Tibial nerve (tissue), 4 donors: ENCODE data around the gene SPPL2C. TPM values are rescaled to one million over a fixed set of nuclear protein-coding genes. Genes with fewer than 3 reads are reported as not detected.

Experiments
- DNase-seq, 2 donors: peaks; one replicate each; pipeline ENCODE4 v3.0.0-alpha.2; 2019; ENCODE audit warnings: low spot score in 2 of 2
- H3K27ac ChIP-seq, 4 donors: fragments of 200-600 bp; sonication (generic) in 3 of 4; one replicate each; pipeline ENCODE4 v1.5.1; 2017 to 2019; ENCODE audit warnings: mild to moderate bottlenecking in 1 of 4
- H3K27me3 ChIP-seq, 2 donors: fragments of 200-600 bp; sonication (generic) in 1 of 2; one replicate each; pipeline versions ENCODE4 v1.5.1 to v1.6.0; 2017 to 2019
- H3K36me3 ChIP-seq, 3 donors: fragments of 200-600 bp; sonication (generic); one replicate each; pipeline ENCODE4 v1.5.1; 2018 to 2019
- H3K4me1 ChIP-seq, 4 donors: fragments of 200-600 bp; sonication (generic) in 3 of 4; one replicate each; pipeline ENCODE4 v1.5.1; 2017 to 2019
- H3K4me3 ChIP-seq, 4 donors: fragments of 200-600 bp; sonication (generic) in 3 of 4; one replicate each; pipeline ENCODE4 v1.5.1; 2017 to 2019; ENCODE audit warnings: mild to moderate bottlenecking in 1 of 4, moderate library complexity in 1 of 4
- H3K9me3 ChIP-seq, 4 donors: fragments of 200-600 bp; sonication (generic) in 3 of 4; one replicate each; pipeline ENCODE4 v1.5.1; 2017 to 2019
- EP300 ChIP-seq, 2 donors: sonication (generic); formaldehyde crosslinking; IDR thresholded peaks; one replicate each; pipeline ENCODE4 v1.6.1; 2017; ENCODE audit warnings: antibody characterized with exemption in 2 of 2, mild to moderate bottlenecking in 1 of 2
- POLR2A ChIP-seq, 2 donors: fragments of 450-650 bp; IDR thresholded peaks; one replicate each; pipeline ENCODE4 v1.6.1; 2017; ENCODE audit warnings: antibody characterized with exemption in 2 of 2, mild to moderate bottlenecking in 2 of 2, moderate library complexity in 2 of 2
- WGBS, 2 donors: methylation state at CpG; one replicate each; pipeline ENCODE4 v1.1.5; 2018; 5-methylcytosine and 5-hydroxymethylcytosine counted together
- total RNA-seq, 4 donors: library from RNA; depleted of rRNA; stranded (reverse); fragments of >200 nt; gene quantifications; one replicate each; pipeline ENCODE4 v1.1.0, GENCODE V29; 2016
- TF ChIP-seq, protein P1 (sequence below), 5 experiments: fragments of 200-600 bp in 3 of 5; fragments of 450-650 bp in 2 of 5; sonication (generic) in 3 of 5; IDR thresholded peaks; one replicate each; pipeline ENCODE4 v1.5.1; 2016 to 2019; ENCODE audit warnings: antibody characterized with exemption in 5 of 5, mild to moderate bottlenecking in 3 of 5, moderate library complexity in 2 of 5

The SPPL2C gene
- total RNA-seq, 4 donors from 2014 or later, result not detected

- Histone ChIP-seq H3K27me3 (peaks cover 0 to 19% of the 10 kb centered on the region in 2 donors), H3K9me3 (no peaks in the 10 kb centered on the region), H3K4me3 (no peak overlapping the region), H3K36me3 (no peaks in the 10 kb centered on the region), H3K4me1 (peaks cover 0 to 4% (median 0%) of the 10 kb centered on the region in 4 donors), H3K27ac (no peak overlapping the region)
- no peak for DNase-seq
- whole genome bisulfite sequencing, 2 donors, result 58 to 61% methylated on average over 20 of the region's 20 CpGs
- TF ChIP-seq EP300 (IDR thresholded peaks at IDR 0.05), result no peak
- TF ChIP-seq, protein P1, sequence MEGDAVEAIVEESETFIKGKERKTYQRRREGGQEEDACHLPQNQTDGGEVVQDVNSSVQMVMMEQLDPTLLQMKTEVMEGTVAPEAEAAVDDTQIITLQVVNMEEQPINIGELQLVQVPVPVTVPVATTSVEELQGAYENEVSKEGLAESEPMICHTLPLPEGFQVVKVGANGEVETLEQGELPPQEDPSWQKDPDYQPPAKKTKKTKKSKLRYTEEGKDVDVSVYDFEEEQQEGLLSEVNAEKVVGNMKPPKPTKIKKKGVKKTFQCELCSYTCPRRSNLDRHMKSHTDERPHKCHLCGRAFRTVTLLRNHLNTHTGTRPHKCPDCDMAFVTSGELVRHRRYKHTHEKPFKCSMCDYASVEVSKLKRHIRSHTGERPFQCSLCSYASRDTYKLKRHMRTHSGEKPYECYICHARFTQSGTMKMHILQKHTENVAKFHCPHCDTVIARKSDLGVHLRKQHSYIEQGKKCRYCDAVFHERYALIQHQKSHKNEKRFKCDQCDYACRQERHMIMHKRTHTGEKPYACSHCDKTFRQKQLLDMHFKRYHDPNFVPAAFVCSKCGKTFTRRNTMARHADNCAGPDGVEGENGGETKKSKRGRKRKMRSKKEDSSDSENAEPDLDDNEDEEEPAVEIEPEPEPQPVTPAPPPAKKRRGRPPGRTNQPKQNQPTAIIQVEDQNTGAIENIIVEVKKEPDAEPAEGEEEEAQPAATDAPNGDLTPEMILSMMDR (IDR thresholded peaks at IDR 0.05), result no peak
- no peak for TF ChIP-seq POLR2A (IDR thresholded peaks at IDR 0.05)
Observed at GRCh38 chr17:45836047-45837044, 8.3 kb upstream of the SPPL2C start.

DNA sequence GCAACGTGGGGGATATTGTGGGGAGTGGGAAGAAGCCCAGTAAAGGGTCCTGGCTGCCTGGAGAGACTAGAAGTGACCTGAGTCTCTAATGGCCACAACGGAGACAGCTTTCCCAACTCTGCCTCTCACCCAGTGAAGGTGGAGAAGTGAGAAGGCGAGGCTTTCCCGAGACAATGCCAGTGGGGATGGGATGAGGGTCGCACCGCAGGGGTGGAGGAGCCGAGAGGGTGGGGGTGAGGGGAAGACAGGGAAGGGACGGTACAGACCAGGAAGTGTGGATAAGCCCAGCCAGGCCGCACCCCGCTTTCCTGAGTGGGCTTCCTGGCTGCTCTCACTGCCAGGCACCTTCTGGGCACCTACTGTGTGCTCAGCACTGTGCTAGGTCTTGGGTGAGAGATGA lies 7.5 kb upstream of the SPPL2C start:
- H3K4me3 ChIP-seq, result no peak overlapping the region
- H3K4me1 ChIP-seq, result peaks cover 0 to 3% (median 0%) of the 10 kb centered on the region in 4 donors
- no peaks in the 10 kb centered on the region for H3K9me3 ChIP-seq
- no peak for TF ChIP-seq POLR2A (IDR thresholded peaks at IDR 0.05)
- 47 to 48% methylated on average over 10 of the region's 10 CpGs for WGBS, 2 donors
- DNase-seq, result no peak
- H3K27ac ChIP-seq, result no peak overlapping the region
- no peaks in the 10 kb centered on the region for H3K36me3 ChIP-seq
- peaks cover 0 to 19% of the 10 kb centered on the region in 2 donors for H3K27me3 ChIP-seq

GRCh38 chr17:45837603-45838002 lies 7.1 kb upstream of the SPPL2C start:
- Histone ChIP-seq H3K4me3 (no peak overlapping the region), H3K4me1 (no peaks in the 10 kb centered on the region), H3K9me3 (no peaks in the 10 kb centered on the region), H3K36me3 (no peaks in the 10 kb centered on the region), H3K27ac (no peak overlapping the region), H3K27me3 (peaks cover 0 to 16% of the 10 kb centered on the region in 2 donors)
- WGBS, 2 donors, result 80 to 86% methylated on average over 7 to 9 of the region's 9 CpGs
- DNase-seq, result no peak
- TF ChIP-seq, protein P1 (IDR thresholded peaks at IDR 0.05), result no peak
- TF ChIP-seq EP300 (IDR thresholded peaks at IDR 0.05) (no peak), POLR2A (IDR thresholded peaks at IDR 0.05) (no peak)

- no peaks in the 10 kb centered on the region for H3K4me1 ChIP-seq
- no peak overlapping the region for H3K4me3 ChIP-seq
- DNase-seq, result no peak
- no peaks in the 10 kb centered on the region for H3K36me3 ChIP-seq
- no peak for TF ChIP-seq EP300 (IDR thresholded peaks at IDR 0.05)
- TF ChIP-seq, protein P1 (IDR thresholded peaks at IDR 0.05), result no peak
- TF ChIP-seq POLR2A (IDR thresholded peaks at IDR 0.05), result no peak
- no peak overlapping the region for H3K27ac ChIP-seq
- peaks cover 0 to 16% of the 10 kb centered on the region in 2 donors for H3K27me3 ChIP-seq
- 73 to 74% methylated on average over 5 to 8 of the region's 8 CpGs for WGBS, 2 donors
- no peaks in the 10 kb centered on the region for H3K9me3 ChIP-seq
Observed at GRCh38 chr17:45838751-45839295, 5.9 kb upstream of the SPPL2C start.

DNA sequence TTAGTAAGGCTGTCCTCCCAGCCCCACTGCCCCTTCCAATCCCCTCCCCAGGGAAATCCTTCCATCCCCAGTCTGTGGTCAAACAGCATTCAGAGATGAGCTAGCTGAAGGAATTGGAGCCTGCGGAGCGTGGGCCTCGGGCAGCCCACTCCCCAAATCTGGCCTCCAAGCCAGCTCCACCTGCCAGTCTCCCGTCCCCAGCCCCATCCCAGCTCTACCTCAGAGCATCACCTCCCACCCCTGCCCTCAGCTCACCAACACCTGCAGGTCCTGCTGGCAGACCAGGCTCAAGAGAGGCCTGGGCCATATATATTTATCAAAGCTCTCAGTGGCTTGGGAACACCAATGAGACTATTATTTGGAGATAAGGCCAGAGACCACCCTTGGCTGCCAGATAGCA lies 5.2 kb upstream of the SPPL2C start:
- no peaks in the 10 kb centered on the region for H3K9me3 ChIP-seq
- H3K36me3 ChIP-seq, result no peaks in the 10 kb centered on the region
- H3K4me3 ChIP-seq, result no peak overlapping the region
- no peak for DNase-seq
- H3K4me1 ChIP-seq, result no peaks in the 10 kb centered on the region
- no peak for TF ChIP-seq POLR2A (IDR thresholded peaks at IDR 0.05)
- TF ChIP-seq, protein P1 (IDR thresholded peaks at IDR 0.05), result no peak
- no peak for TF ChIP-seq EP300 (IDR thresholded peaks at IDR 0.05)
- H3K27me3 ChIP-seq, result peaks cover 0 to 16% of the 10 kb centered on the region in 2 donors
- no peak overlapping the region for H3K27ac ChIP-seq
- WGBS, 2 donors, result 79 to 93% methylated on average over 4 of the region's 4 CpGs
